ENCODE results near the gene SURF1.
"Not testable (repeated sequence)": the region's sequence is repeated elsewhere in the genome, so short reads cannot be mapped to it uniquely, and the experiment has no call there.

The SURF1 gene

DNA sequence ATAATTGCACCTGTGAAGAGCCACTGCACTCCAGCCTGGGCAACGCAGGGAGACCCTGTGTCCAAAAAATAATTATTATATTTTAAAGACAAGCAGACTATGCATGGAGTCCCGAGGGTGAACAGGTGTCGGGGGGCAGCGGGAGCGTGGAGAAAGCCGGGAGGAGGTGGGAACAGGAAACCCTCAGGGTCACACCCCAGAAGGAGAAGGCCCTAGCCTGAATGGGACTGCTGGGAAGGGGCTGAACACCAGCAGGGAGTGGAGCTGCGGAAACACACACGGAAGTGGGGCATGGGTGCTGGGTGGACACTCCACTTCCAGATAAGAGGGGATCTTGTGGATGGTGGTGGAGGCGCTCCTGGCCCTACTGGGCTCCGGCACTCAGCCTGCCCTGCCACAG, 33.1 kb downstream of the SURF1 start:
- DNase-seq (ENCODE audit: low read depth, low spot score): no peak

DNA sequence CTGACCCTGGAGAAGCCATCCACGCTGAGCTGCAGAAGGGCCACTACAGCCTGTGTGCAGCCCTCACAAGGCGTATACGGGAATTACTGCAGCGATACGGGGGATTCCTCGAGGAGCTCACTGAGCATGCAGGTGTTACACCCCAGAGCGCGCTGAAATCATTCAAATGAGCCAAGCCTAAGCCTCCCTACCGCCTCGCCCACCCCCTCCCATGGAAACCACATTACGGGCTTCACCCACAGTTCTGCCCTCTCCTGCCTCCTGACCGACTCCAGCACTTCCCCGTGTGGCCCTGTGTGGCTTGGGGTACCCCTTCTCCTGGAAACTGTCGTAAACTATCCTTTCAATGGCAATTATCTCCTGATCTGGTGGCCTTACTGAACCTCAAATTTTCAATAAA, 33.6 kb downstream of the SURF1 start:
- DNase-seq (ENCODE audit: low read depth, low spot score): no peak

DNA sequence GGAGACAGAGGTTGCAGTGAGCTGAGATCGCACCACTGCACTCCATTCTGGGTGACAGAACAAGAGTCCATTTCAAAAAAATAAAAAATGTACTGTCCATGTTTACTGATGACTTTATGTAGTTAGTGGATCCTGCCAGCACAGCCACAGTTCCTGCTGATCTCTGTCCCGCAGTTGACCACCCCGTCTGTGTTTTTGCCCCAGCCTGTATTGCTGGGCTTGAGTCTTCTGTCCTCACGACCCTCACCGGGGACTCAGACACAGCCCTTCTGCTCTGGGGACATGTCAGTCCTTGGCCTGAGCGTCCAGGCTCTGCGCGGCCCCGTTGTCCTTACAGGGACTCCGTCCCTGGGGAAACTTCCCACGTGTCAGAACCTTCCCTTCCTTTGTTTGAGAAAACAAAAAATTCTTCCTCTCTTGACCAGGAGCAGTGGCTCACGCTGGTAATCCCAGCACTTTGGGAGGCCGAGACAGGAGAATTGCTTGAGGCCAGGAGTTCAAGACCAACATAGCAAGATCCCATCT, 34.8 kb downstream of the SURF1 start:
- no peak for DNase-seq (ENCODE audit: low read depth, low spot score)

DNA sequence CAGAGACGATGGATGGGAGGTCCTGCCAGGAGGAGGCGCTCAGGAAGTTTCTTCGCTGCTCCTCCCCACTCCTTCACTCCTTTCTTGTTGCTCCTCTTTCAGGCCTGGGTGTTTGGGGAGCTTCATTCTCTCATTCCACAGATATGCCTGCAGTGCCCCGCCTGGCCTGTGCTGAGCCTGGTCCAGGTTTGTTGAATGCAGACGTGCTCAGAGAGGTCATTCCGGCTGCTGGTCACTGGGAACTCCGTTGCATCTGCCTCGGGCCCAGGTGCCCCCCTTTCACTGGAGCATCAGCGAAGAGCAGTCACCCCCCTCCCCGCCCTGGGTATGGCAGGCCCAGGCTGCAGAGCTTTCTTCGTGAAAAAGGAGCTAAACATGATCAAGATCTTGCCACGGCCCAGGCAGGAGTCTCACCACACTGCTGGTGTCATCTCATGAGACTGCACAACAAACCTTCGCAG, 35.8 kb downstream of the SURF1 start:
- DNase-seq (ENCODE audit: low read depth, low spot score): no peak

DNA sequence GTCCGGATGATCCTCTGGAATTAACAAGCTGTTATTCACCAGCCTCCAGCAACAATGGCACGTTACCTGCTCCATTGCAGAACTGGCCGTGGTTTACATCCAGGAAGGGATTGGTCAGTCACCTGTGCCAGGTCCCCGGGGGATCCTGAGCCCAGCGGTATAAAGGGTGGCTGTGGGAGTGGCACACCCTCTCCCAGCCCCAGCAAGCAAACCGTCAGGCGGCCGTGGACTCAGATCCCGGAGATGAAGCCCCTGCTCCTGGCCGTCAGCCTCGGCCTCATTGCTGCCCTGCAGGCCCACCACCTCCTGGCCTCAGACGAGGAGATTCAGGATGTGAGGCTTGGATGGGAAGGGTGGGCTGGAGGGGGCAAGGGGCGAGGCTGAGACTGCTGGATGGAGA, 38.7 kb downstream of the SURF1 start:
- not testable (repeated sequence) for DNase-seq (ENCODE audit: low read depth, low spot score)

DNA sequence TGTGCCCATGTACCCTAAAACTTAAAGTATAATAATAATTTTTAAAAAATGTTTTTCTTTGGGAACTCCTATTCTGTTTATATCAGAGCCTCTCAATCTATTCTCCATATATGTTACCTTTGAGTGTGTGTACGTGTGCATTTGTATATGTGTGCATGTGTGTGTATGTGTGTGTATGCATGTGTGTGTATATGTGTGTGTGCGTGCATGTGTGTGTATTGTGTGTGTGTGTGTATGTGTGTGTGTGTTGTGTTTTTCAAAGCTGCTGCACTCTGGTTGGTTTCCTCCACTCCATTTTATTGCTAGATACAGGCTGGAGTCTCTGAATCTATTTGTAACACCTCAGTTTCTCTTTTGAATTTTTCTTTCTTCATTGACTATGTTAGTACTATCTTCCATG, 40.3 kb downstream of the SURF1 start:
- DNase-seq (ENCODE audit: low read depth, low spot score): no peak

DNA sequence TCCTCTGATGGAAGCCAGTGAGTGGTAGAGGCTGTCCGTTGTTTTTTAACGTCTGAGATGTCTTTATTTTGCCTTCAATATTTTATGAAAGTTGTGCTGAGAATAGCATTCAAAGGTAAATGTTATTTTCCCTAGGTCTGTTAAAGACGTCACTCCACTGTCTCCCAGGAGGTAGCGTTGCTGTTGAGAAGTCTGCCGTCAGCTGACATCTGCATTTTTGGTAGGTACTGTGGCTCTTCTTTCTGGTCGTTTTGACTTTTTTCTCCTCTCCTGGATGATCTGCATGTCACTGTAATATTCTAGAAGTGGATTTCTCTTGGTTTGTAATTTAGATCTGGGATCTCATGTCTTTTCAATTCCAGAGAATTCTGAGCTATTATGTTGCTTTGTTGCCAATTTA, 46.7 kb downstream of the SURF1 start:
- no peak for DNase-seq (ENCODE audit: low read depth, low spot score)

DNA sequence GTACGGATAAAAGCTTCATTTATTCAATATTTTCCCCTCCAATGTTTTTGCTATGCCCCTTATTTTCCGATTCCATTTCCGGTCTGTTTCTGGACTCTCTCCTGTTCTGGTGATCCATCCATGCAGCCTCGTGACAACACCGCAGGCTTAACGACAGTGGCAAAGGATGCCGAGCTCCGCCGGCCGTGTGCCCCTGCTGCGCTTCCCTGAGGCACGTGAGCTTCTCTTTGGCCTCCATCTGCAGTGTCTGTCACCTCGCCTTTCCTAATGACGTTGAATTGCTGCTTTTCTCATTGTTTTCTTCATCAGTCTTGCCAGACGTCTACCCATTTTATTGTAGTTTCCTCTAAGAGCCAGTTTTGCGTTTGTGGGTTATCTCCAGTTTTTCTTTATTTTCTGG, 49.0 kb downstream of the SURF1 start:
- no peak for DNase-seq (ENCODE audit: low read depth, low spot score)

DNA sequence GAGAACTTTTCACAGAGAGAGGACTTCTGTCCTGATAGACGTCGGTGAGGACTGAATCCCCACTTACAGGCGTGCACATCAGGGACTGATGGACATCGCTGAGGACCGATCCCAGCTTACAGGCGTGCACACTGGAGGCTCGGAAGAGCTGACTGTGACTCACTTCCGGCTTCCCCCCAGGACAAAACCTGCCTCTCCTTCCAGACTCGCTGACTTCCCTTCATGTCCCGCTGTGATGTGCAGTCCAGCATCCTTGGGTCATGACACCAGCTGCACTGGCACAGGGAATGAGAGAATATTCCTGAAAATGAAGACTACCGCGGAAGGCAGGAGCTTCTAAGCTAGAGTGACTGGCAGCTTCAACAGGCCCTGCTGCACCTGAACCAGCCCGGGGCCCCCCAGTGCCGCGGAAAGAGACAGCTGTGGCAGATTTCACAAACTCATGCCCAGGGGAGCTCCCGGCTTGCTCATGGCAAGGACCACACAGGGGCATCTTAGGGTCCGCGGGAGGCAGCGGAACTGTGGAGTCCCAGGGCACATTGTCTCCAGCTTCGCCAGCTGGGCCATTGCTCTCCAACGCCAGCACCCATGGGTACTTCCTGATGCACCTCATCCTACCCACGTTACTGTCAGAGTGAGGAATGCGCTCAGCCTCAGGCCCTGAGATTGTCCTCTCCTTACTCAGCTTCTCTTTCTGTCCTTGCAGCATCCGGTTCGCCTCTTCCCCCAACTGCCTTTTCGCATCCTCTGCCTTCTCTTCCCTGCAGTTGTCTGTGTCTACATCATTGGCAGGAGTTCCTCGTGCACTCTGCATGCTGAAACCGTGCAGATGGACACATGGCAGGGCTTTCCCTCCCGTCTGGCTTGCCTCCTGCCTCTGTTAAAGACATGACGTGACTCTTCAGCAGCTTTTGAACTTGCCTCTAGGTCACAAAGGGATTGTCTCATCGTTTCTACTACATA, 49.8 kb downstream of the SURF1 start:
- DNase-seq (ENCODE audit: low read depth, low spot score): no peak

DNA sequence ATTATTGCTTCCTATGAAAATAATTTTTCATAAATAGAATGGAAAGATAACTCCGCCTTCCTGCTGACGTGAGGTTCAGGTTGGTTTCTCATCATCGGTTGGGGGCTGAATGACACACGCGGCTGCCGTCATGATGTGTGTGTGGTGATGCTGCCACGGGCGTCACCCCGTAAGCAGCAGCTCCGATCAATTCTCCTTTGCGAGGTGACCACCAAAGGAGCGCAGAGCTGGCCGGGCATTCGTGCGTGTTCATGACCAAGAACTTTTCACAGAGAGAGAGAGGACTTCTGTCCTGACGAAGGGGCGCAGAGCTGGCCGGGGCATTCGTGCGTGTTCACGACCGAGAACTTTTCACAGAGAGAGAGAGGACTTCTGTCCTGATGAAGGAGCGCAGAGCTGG, 50.6 kb downstream of the SURF1 start:
- no peak for DNase-seq (ENCODE audit: low read depth, low spot score)

DNA sequence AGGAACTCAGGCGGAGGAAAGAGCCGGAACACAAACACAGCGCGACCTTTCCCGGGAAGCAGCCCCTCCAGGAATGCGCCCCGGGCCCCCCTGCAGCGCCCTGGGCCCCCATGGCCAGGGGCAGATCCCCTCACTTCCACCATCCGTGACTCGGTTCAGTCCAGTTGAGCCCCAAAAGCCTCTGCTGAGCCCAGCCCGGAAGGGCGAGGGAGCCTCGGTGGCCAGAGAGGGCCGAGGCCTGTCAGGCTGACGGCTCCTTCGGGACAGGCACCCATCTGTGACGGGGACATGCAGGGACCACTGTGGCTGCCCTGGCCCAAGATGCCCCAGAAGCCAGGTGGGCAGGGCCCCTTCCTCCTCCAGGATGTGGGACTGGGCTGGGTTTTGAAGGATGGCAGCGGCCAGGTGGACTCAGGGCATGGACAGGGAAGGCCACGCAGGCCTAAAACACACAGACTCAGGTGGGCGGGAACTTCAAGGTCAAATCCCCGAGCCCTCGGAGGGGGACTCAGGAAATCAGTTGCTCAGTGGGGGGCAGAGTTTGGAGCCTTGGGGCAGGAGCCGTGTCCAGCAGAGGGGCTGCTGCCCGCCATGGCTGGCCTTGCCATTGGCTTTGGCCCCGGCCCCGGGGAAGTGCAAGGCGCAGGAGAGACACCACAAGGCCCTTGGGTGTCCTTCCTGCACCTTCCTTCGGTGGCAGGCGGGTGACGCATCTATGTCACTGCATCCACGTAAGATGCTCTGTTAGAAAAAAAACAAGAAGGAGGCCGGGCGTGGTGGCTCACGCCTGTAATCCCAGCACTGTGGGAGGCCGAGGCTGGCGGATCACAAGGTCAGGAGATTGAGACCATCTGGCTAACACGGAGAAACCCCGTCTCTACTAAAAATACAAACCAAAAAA, 51.6 kb downstream of the SURF1 start:
- no peak for DNase-seq (ENCODE audit: low read depth, low spot score)

DNA sequence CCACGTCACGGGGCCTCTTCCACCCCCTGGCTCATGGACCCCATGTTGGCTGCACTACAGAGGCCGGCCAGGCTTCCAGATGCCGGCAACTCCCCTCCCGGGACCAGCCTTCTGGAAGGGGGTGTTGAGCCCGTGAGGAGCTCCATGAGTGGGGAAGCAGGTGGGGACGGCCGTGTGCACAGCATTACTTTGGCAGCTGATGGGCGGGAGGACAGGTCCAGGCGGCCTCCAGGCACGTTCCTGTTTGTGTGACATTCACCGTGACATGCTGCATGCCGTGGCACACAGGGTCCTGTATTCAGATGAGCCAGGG, 52.2 kb downstream of the SURF1 start:
- no peak for DNase-seq (ENCODE audit: low read depth, low spot score)

DNA sequence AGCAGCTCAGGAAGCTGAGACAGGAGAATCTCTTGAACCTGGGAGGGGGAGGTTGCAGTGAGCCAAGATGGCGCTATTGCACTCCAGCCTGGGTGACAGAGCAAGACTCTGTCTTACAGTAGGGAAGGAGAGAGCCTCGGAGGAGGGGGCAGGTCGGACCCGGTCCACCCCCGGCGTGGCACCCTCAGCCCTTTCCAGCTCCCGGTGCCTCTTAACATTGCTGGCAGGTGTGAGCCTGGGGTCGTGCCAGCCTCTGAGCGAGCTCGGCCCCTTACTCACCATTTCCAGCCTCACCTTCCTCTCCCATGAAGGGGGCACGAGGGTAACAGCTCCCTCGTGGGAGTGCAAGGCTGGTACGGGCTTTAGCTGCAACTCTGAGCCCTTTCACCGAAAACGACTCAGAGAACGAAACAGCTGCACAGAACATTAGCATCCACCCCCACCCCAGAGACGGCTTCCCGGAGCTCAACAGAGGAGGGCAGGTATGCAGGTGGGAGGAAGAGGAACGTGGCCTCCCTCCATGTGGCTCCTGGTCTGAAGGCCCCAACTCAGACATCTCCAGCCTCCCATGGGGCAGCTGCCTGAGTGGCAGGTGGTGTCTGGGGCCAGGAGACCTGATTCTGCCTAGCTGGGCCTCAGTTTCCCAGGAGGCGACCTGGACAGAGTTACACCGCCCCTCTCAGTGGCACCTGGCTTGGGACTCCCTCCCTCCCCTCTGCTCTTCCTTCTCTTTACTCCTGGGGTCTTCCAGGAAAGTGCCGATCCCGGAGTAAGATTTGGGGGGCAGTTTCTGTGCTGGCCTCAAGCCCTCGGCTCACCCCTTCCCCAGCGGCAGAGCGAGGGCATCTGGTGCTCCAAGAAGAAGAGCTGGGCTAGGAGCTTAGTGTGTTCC, 52.8 kb downstream of the SURF1 start:
- no peak for DNase-seq (ENCODE audit: low read depth, low spot score)

Measured in iPS DF 19.7 (cell line).